ENCODE measurements around the gene PHKB. TPM values are rescaled to one million over a fixed set of nuclear protein-coding genes. Genes with fewer than 3 reads are reported as not detected.
A peak's percentile ranks its signal among the peaks of the same experiment; 100 is the strongest.

PHKB gene
- total and polyA plus RNA-seq, 5 donors from 2014 or later: 28.8 to 96.6 (median 38.5) TPM

- Histone ChIP-seq H3K4me3 (ENCODE audit: low read depth, low read length) (no peak overlapping the region), H3K27ac (ENCODE audit: insufficient read depth, low read length, poor library complexity, severe bottlenecking) (no peak overlapping the region), H3K36me3 (ENCODE audit: control insufficient read depth, insufficient read depth, low read length) (no peaks in the 10 kb centered on the region), H3K9me3 (ENCODE audit: control insufficient read depth in 2 of 2, low read length in 2 of 2) (no peaks in the 10 kb centered on the region), H3K27me3 (ENCODE audit: control insufficient read depth, insufficient read depth, low read length) (no peaks in the 10 kb centered on the region), H3K4me1 (ENCODE audit: control insufficient read depth, insufficient read depth, low read length, poor library complexity, severe bottlenecking) (no peaks in the 10 kb centered on the region)
- peaks cover 15% of the 10 kb centered on the region for H3K27me3 Mint-ChIP-seq
- no peak overlapping the region for H3K4me3 Mint-ChIP-seq
- no peaks in the 10 kb centered on the region for H3K9me3 Mint-ChIP-seq
- no peaks in the 10 kb centered on the region for H3K36me3 Mint-ChIP-seq
- DNase-seq: no peak
- H3K27ac Mint-ChIP-seq: no peak overlapping the region
- peaks cover 0 to 6% (median 0%) of the 10 kb centered on the region in 4 donors for H3K4me1 Mint-ChIP-seq
- ATAC-seq (ENCODE audit: low read depth in 2 of 2): no peak
Measured at GRCh38 chr16:47732122-47732521, 271.0 kb downstream of the PHKB start.

GRCh38 chr16:47732523-47733111, 271.5 kb downstream of the PHKB start:
- DNase-seq (peak in 1 of 3 donors; percentile 67), ATAC-seq (ENCODE audit: low read depth in 2 of 2) (peak in 1 of 2 donors; percentile 63)
- Histone ChIP-seq H3K9me3 (ENCODE audit: control insufficient read depth in 2 of 2, low read length in 2 of 2) (no peaks in the 10 kb centered on the region), H3K27ac (ENCODE audit: insufficient read depth, low read length, poor library complexity, severe bottlenecking) (no peak overlapping the region), H3K4me1 (ENCODE audit: control insufficient read depth, insufficient read depth, low read length, poor library complexity, severe bottlenecking) (no peaks in the 10 kb centered on the region), H3K36me3 (ENCODE audit: control insufficient read depth, insufficient read depth, low read length) (no peaks in the 10 kb centered on the region), H3K4me3 (ENCODE audit: low read depth, low read length) (no peak overlapping the region), H3K27me3 (ENCODE audit: control insufficient read depth, insufficient read depth, low read length) (no peaks in the 10 kb centered on the region)
- H3K36me3 Mint-ChIP-seq: no peaks in the 10 kb centered on the region
- H3K27me3 Mint-ChIP-seq: peaks cover 17% of the 10 kb centered on the region
- H3K9me3 Mint-ChIP-seq: no peaks in the 10 kb centered on the region
- H3K27ac Mint-ChIP-seq: no peak overlapping the region
- H3K4me1 Mint-ChIP-seq: peaks cover 0 to 6% (median 0%) of the 10 kb centered on the region in 4 donors
- no peak overlapping the region for H3K4me3 Mint-ChIP-seq

GRCh38 chr16:47734081-47734857, 273.1 kb downstream of the PHKB start:
- no peaks in the 10 kb centered on the region for H3K9me3 ChIP-seq (ENCODE audit: control insufficient read depth in 2 of 2, low read length in 2 of 2)
- no peak for ATAC-seq (ENCODE audit: low read depth in 2 of 2)
- Mint-ChIP-seq H3K36me3 (no peaks in the 10 kb centered on the region), H3K27ac (no peak overlapping the region), H3K27me3 (peaks cover 17% of the 10 kb centered on the region), H3K9me3 (peaks cover 0 to 4% (median 2%) of the 10 kb centered on the region in 7 donors), H3K4me3 (no peak overlapping the region), H3K4me1 (peaks cover 0 to 2% (median 0%) of the 10 kb centered on the region in 4 donors)
- no peaks in the 10 kb centered on the region for H3K36me3 ChIP-seq (ENCODE audit: control insufficient read depth, insufficient read depth, low read length)
- no peaks in the 10 kb centered on the region for H3K27me3 ChIP-seq (ENCODE audit: control insufficient read depth, insufficient read depth, low read length)
- H3K4me3 ChIP-seq (ENCODE audit: low read depth, low read length): no peak overlapping the region
- H3K27ac ChIP-seq (ENCODE audit: insufficient read depth, low read length, poor library complexity, severe bottlenecking): no peak overlapping the region
- no peaks in the 10 kb centered on the region for H3K4me1 ChIP-seq (ENCODE audit: control insufficient read depth, insufficient read depth, low read length, poor library complexity, severe bottlenecking)
- no peak for DNase-seq

- H3K36me3 Mint-ChIP-seq: no peaks in the 10 kb centered on the region
Measured at GRCh38 chr16:47734987-47735594, 274.0 kb downstream of the PHKB start.

GRCh38 chr16:47750371-47750770, 289.2 kb downstream of the PHKB start:
- peaks cover 9% of the 10 kb centered on the region for H3K27me3 ChIP-seq (ENCODE audit: control insufficient read depth, insufficient read depth, low read length)
- no peak overlapping the region for H3K27ac Mint-ChIP-seq
- ATAC-seq (ENCODE audit: low read depth in 2 of 2) (no peak), DNase-seq (no peak)
- H3K4me3 ChIP-seq (ENCODE audit: low read depth, low read length): no peak overlapping the region
- peaks cover 0 to 2% (median 0%) of the 10 kb centered on the region in 7 donors for H3K9me3 Mint-ChIP-seq
- no peak overlapping the region for H3K4me3 Mint-ChIP-seq
- no peaks in the 10 kb centered on the region for H3K36me3 Mint-ChIP-seq
- H3K36me3 ChIP-seq (ENCODE audit: control insufficient read depth, insufficient read depth, low read length): no peaks in the 10 kb centered on the region
- H3K4me1 Mint-ChIP-seq: no peaks in the 10 kb centered on the region
- peaks cover 6% of the 10 kb centered on the region for H3K27me3 Mint-ChIP-seq
- H3K9me3 ChIP-seq (ENCODE audit: control insufficient read depth in 2 of 2, low read length in 2 of 2): no peaks in the 10 kb centered on the region
- H3K4me1 ChIP-seq (ENCODE audit: control insufficient read depth, insufficient read depth, low read length, poor library complexity, severe bottlenecking): no peaks in the 10 kb centered on the region
- H3K27ac ChIP-seq (ENCODE audit: insufficient read depth, low read length, poor library complexity, severe bottlenecking): no peak overlapping the region

More at GRCh38 chr16:47734987-47735594, 274.0 kb downstream of the PHKB start:
- H3K36me3 ChIP-seq (ENCODE audit: control insufficient read depth, insufficient read depth, low read length): no peaks in the 10 kb centered on the region
- ATAC-seq (ENCODE audit: low read depth in 2 of 2) (no peak), DNase-seq (no peak)
- H3K27me3 ChIP-seq (ENCODE audit: control insufficient read depth, insufficient read depth, low read length): no peaks in the 10 kb centered on the region
- Mint-ChIP-seq H3K27ac (no peak overlapping the region), H3K27me3 (peaks cover 19% of the 10 kb centered on the region), H3K4me3 (no peak overlapping the region), H3K9me3 (peaks cover 0 to 4% (median 2%) of the 10 kb centered on the region in 7 donors), H3K4me1 (peaks cover 0 to 2% (median 0%) of the 10 kb centered on the region in 4 donors)
- no peak overlapping the region for H3K27ac ChIP-seq (ENCODE audit: insufficient read depth, low read length, poor library complexity, severe bottlenecking)
- H3K9me3 ChIP-seq (ENCODE audit: control insufficient read depth in 2 of 2, low read length in 2 of 2): no peaks in the 10 kb centered on the region
- no peaks in the 10 kb centered on the region for H3K4me1 ChIP-seq (ENCODE audit: control insufficient read depth, insufficient read depth, low read length, poor library complexity, severe bottlenecking)
- no peak overlapping the region for H3K4me3 ChIP-seq (ENCODE audit: low read depth, low read length)

Other genes starting within 250 kb of the PHKB start
- gene ITFG1, start 268 bp upstream of the PHKB start, total RNA-seq: 35.9 TPM
- 10 to 100 TPM; 30.1 to 47.6 (median 38.1) TPM for gene ITFG1, start 268 bp upstream of the PHKB start, polyA plus RNA-seq